Ascending aorta (tissue), 2 donors: ENCODE data around the gene SAPCD1. TPM values are rescaled to one million over a fixed set of nuclear protein-coding genes. Genes with fewer than 3 reads are reported as not detected.

Experiments used
- DNase-seq, 2 donors: peaks; one replicate each; pipeline ENCODE4 v3.0.0-alpha.2; 2019; ENCODE audit warnings: low spot score in 2 of 2
- H3K27ac ChIP-seq, 2 donors: fragments of 200-600 bp; sonication (generic); one replicate each; pipeline ENCODE4 v1.5.1; 2016 to 2017; ENCODE audit warnings: mild to moderate bottlenecking in 1 of 2
- H3K27me3 ChIP-seq: fragments of 200-600 bp; sonication (generic); one replicate; pipeline ENCODE4 v1.5.1; 2017
- H3K36me3 ChIP-seq, 2 donors: fragments of 200-600 bp; sonication (generic); one replicate each; pipeline ENCODE4 v1.5.1; 2016
- H3K4me1 ChIP-seq, 2 donors: fragments of 200-600 bp; sonication (generic); one replicate each; pipeline ENCODE4 v1.5.1; 2016 to 2017; ENCODE audit warnings: mild to moderate bottlenecking in 1 of 2
- H3K4me3 ChIP-seq, 2 donors: fragments of 200-600 bp; sonication (generic); one replicate each; pipeline ENCODE4 v1.5.1; 2016 to 2017; ENCODE audit warnings: mild to moderate bottlenecking in 1 of 2
- H3K9me3 ChIP-seq, 2 donors: fragments of 200-600 bp; sonication (generic); one replicate each; pipeline ENCODE4 v1.5.1; 2016
- intact Hi-C: fragments of 100-400 bp; cut with DNase I; formaldehyde crosslinking; loops from one replicate; pipeline ENCODE4 v1.15.1; 2023
- total RNA-seq: library from RNA; depleted of rRNA; stranded (reverse); fragments of >200 nt; gene quantifications from one replicate; pipeline ENCODE4 v1.1.0, GENCODE V29; 2016
- TF ChIP-seq, protein P1 (sequence below), 3 experiments: fragments of 200-600 bp in 2 of 3; fragments of 450-650 bp in 1 of 3; sonication (generic) in 2 of 3; IDR thresholded peaks; one replicate each; pipeline ENCODE4 v1.5.1; 2016 to 2019; ENCODE audit warnings: antibody characterized with exemption in 3 of 3, mild to moderate bottlenecking in 1 of 3, moderate library complexity in 1 of 3

The SAPCD1 gene
- total RNA-seq, 1 donor from 2014 or later = not detected

DNA sequence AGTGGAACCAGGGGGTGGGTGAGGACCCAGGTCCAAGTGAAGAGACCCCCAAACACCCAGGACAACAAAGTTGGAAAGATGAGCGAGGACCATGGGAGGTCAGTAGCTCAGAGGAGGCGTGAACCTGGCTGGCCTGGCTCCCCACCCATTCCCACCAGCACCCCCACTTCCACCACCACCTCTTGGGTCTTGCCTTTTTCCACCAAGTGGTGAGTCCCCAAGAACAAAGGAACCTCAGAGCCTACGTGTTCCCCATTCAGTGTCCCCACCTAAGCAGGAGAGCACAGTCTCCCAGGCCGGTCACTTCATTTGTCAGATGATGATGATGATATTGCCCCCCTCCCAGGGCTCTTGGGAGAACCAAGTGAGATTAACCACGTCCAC lies 15.2 kb downstream of the SAPCD1 start:
- H3K27ac ChIP-seq = no peak overlapping the region
- intact Hi-C loops = no loop called here
- TF ChIP-seq, protein P1, sequence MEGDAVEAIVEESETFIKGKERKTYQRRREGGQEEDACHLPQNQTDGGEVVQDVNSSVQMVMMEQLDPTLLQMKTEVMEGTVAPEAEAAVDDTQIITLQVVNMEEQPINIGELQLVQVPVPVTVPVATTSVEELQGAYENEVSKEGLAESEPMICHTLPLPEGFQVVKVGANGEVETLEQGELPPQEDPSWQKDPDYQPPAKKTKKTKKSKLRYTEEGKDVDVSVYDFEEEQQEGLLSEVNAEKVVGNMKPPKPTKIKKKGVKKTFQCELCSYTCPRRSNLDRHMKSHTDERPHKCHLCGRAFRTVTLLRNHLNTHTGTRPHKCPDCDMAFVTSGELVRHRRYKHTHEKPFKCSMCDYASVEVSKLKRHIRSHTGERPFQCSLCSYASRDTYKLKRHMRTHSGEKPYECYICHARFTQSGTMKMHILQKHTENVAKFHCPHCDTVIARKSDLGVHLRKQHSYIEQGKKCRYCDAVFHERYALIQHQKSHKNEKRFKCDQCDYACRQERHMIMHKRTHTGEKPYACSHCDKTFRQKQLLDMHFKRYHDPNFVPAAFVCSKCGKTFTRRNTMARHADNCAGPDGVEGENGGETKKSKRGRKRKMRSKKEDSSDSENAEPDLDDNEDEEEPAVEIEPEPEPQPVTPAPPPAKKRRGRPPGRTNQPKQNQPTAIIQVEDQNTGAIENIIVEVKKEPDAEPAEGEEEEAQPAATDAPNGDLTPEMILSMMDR (IDR thresholded peaks at IDR 0.05) = no peak
- peaks cover 0 to 6% of the 10 kb centered on the region in 2 donors for H3K4me1 ChIP-seq
- no peak for DNase-seq
- no peak overlapping the region for H3K4me3 ChIP-seq
- peaks cover 37 to 45% of the 10 kb centered on the region in 2 donors for H3K36me3 ChIP-seq
- H3K9me3 ChIP-seq = no peaks in the 10 kb centered on the region
- H3K27me3 ChIP-seq = no peaks in the 10 kb centered on the region

DNA sequence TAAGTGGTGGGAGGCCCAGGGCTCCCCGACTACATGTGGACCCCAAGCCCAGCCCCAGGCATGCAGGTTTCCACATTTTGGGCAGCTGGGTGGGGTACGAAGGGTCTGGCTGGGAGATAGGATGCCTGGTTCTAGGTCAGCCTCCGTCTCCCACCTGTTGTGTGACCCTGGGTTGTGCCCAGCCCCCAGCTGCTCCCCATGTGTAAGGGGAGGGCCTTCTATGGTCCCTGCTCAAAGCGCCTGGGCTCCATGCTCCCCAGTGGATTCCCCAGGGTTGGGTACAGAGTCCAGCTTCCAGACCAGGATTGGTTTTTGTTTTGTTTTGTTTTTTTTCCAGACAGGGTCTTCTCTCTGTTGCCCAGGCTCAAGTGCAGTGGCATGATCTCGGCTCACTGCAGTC lies 15.7 kb downstream of the SAPCD1 start:
- Histone ChIP-seq H3K4me1 (peaks cover 0 to 6% of the 10 kb centered on the region in 2 donors), H3K27ac (no peak overlapping the region), H3K36me3 (peaks cover 42 to 50% of the 10 kb centered on the region in 2 donors), H3K4me3 (no peak overlapping the region), H3K27me3 (no peaks in the 10 kb centered on the region), H3K9me3 (no peaks in the 10 kb centered on the region)
- no peak for DNase-seq
- intact Hi-C loops = no loop called here
- TF ChIP-seq, protein P1 (IDR thresholded peaks at IDR 0.05) = no peak

DNA sequence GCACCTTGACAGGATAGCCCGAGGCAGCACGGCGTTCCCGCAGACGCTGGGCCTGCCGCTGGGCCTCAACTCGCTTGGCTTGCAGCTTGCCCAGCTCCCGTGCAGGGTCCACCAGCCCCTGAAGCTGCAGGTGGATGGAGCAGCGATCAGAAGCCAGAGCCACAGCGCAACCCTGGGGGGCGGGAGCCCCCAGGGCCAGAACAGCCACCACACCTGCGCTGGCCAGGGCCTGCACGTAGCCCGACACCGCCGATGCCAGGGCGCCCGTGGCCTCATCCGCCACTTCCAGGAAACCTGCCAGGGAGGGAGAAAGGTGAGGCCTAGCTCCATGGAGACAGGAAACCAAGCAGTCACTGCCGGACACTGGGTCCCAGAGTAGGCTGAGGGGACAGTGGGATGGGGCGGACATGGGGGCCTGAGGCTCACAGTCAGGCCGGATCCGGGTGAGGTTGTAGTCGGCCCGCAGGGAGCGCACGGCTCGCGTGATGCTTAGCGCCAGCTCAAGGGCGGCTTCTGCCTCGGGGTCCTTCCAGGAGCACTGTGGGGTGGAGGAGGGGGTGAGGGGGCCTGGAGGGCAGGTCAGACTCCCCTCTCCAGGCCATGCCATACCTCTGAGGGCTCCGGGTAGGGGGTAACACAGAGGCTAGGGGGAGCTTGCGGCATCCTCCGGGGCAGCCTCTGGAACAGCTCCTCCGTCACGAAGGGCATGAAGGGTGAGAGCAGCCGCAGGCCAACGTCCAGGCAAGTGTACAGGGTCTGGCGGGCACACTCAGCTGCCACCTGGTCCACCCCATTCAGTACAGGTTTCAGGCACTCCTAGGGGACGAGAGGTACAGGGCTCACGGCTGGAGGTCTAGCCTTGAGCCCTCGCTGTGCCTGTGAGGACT lies 16.8 kb downstream of the SAPCD1 start:
- intact Hi-C loops = no loop called here
- Histone ChIP-seq H3K27me3 (no peaks in the 10 kb centered on the region), H3K4me3 (no peak overlapping the region), H3K36me3 (peaks cover 52 to 60% of the 10 kb centered on the region in 2 donors), H3K27ac (no peak overlapping the region), H3K4me1 (peaks cover 0 to 6% of the 10 kb centered on the region in 2 donors), H3K9me3 (no peaks in the 10 kb centered on the region)
- DNase-seq = no peak
- TF ChIP-seq, protein P1 (IDR thresholded peaks at IDR 0.05) = no peak

DNA sequence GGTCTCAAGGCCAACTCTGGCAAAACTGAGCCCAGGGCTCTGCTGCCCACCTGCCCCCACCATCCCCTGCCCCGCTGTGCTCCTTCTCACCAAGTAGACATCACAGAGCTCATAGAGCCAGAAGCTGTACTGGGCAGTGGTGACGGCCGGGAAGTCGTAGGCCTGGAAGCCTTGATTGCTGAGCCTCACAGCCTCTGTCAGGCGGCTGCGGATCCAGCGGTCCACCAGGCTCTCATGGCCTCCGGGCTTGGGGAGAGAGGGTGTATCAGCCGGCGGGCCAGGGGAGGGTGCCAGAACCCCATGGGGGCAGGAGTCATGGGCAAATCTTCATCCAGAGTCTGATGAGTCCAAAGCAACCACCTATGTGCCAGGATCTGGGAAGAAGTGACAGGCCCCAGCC lies 17.5 kb downstream of the SAPCD1 start:
- Histone ChIP-seq H3K4me3 (no peak overlapping the region), H3K4me1 (peaks cover 0 to 6% of the 10 kb centered on the region in 2 donors), H3K9me3 (no peaks in the 10 kb centered on the region), H3K36me3 (peaks cover 59 to 66% of the 10 kb centered on the region in 2 donors), H3K27ac (no peak overlapping the region), H3K27me3 (no peaks in the 10 kb centered on the region)
- intact Hi-C loops = no loop called here
- no peak for DNase-seq
- TF ChIP-seq, protein P1 (IDR thresholded peaks at IDR 0.05) = no peak

DNA sequence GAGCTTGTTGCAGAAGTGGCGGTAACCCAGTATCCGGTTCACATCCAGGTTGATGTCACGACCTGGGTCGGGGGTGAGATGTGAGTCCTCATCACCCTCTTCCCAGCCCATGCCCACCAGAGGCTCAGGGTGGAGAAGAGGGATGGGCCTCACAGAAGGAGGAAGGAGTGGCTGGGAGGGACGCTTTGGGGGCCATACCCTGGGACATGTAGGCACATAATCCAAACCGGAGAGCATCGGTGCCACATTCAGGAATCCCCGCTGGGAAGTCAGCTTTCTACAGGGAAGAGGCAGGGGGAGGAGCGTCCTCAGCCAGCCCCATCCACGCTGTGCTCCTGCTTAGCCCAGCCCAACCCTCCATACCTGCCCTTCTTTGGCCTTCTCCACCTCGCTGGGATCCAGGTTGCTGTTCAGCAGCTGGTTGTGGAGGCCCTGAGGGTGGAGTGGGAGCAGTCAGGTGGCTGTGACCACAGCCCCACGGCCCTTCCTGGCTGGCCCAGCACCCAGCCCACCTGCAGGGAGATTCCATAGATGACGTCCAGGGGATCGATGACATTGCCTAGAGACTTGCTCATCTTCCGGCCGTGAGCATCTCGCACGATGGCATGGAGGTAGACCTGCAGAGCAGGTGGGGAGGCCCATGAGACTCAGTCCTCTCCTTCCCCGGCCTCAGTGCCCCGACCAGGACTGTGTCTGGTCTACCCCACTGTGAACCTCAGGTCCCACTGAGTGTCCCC lies 18.2 kb downstream of the SAPCD1 start:
- Histone ChIP-seq H3K9me3 (no peaks in the 10 kb centered on the region), H3K36me3 (peaks cover 66 to 74% of the 10 kb centered on the region in 2 donors), H3K4me1 (peaks cover 0 to 6% of the 10 kb centered on the region in 2 donors), H3K27ac (no peak overlapping the region), H3K27me3 (no peaks in the 10 kb centered on the region), H3K4me3 (no peak overlapping the region)
- DNase-seq = no peak
- intact Hi-C loops = no loop called here
- TF ChIP-seq, protein P1 (IDR thresholded peaks at IDR 0.05) = no peak
